KMS-11 (cell line): Measurements from ENCODE around the gene ZSCAN5A.

Experiments
- H2AFZ ChIP-seq: fragments of 200-600 bp; sonication (generic); 2 replicates; pipeline ENCODE4 v1.6.1; 2016; ENCODE audit warnings: antibody characterized with exemption, mixed run types, low read depth
- H3K27ac ChIP-seq: fragments of 200-600 bp; sonication (generic); 2 replicates; pipeline ENCODE4 v1.6.1; 2016; ENCODE audit warnings: mild to moderate bottlenecking, mixed run types
- H3K27me3 ChIP-seq: fragments of 200-600 bp; sonication (generic); 2 replicates; pipeline ENCODE4 v1.6.1; 2017; ENCODE audit warnings: mild to moderate bottlenecking, low read depth, mixed run types, moderate library complexity; ENCODE audit not compliant: insufficient read depth
- H3K36me3 ChIP-seq: fragments of 200-600 bp; sonication (generic); 2 replicates; pipeline ENCODE4 v1.6.1; 2017; ENCODE audit warnings: mild to moderate bottlenecking, mixed run types; ENCODE audit not compliant: insufficient read depth
- H3K4me1 ChIP-seq: fragments of 200-600 bp; sonication (generic); 2 replicates; pipeline ENCODE4 v1.6.1; 2016; ENCODE audit warnings: mild to moderate bottlenecking, low read depth, mixed run types; ENCODE audit not compliant: poor library complexity, severe bottlenecking
- H3K4me2 ChIP-seq: fragments of 200-600 bp; sonication (generic); 2 replicates; pipeline ENCODE4 v1.7.0; 2016; ENCODE audit warnings: mild to moderate bottlenecking, mixed run types
- H3K4me3 ChIP-seq: fragments of 200-600 bp; sonication (generic); IDR thresholded peaks from 2 replicates; pipeline ENCODE4 v1.6.1; 2017; ENCODE audit warnings: low read depth, low read length, mixed read lengths; ENCODE audit not compliant: insufficient read depth
- H3K79me2 ChIP-seq: fragments of 200-600 bp; sonication (generic); 2 replicates; pipeline ENCODE4 v1.6.1; 2016; ENCODE audit warnings: low read depth, mixed run types; ENCODE audit not compliant: insufficient read depth
- H3K9ac ChIP-seq: fragments of 200-600 bp; sonication (generic); 2 replicates; pipeline ENCODE4 v1.6.1; 2016; ENCODE audit warnings: mild to moderate bottlenecking, mixed run types
- H4K20me1 ChIP-seq: fragments of 200-600 bp; sonication (generic); 2 replicates; pipeline ENCODE4 v1.6.1; 2016; ENCODE audit warnings: mild to moderate bottlenecking, mixed run types; ENCODE audit not compliant: insufficient read depth
- TF ChIP-seq, protein P1 (sequence below): fragments of 200-600 bp; sonication (generic); conservative IDR thresholded peaks from 2 replicates; pipeline ENCODE4 v1.6.1; 2017; ENCODE audit warnings: low read depth, mild to moderate bottlenecking, antibody characterized with exemption, low read length, moderate library complexity, mixed read lengths

The ZSCAN5A gene

GRCh38 chr19:56282809-56283208 lies 31.8 kb downstream of the ZSCAN5A start:
- no peaks in the 10 kb centered on the region for H3K36me3 ChIP-seq
- no peaks in the 10 kb centered on the region for H3K27me3 ChIP-seq
- no peaks in the 10 kb centered on the region for H3K79me2 ChIP-seq
- no peak overlapping the region for H2AFZ ChIP-seq
- H3K4me2 ChIP-seq = no peak overlapping the region
- H3K4me3 ChIP-seq = no peak overlapping the region
- no peak overlapping the region for H3K27ac ChIP-seq
- TF ChIP-seq, protein P1, sequence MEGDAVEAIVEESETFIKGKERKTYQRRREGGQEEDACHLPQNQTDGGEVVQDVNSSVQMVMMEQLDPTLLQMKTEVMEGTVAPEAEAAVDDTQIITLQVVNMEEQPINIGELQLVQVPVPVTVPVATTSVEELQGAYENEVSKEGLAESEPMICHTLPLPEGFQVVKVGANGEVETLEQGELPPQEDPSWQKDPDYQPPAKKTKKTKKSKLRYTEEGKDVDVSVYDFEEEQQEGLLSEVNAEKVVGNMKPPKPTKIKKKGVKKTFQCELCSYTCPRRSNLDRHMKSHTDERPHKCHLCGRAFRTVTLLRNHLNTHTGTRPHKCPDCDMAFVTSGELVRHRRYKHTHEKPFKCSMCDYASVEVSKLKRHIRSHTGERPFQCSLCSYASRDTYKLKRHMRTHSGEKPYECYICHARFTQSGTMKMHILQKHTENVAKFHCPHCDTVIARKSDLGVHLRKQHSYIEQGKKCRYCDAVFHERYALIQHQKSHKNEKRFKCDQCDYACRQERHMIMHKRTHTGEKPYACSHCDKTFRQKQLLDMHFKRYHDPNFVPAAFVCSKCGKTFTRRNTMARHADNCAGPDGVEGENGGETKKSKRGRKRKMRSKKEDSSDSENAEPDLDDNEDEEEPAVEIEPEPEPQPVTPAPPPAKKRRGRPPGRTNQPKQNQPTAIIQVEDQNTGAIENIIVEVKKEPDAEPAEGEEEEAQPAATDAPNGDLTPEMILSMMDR = no peak
- H4K20me1 ChIP-seq = no peaks in the 10 kb centered on the region
- no peak overlapping the region for H3K9ac ChIP-seq
- H3K4me1 ChIP-seq = no peaks in the 10 kb centered on the region

GRCh38 chr19:56273563-56274117 lies 41.0 kb downstream of the ZSCAN5A start:
- no peaks in the 10 kb centered on the region for H3K4me1 ChIP-seq
- H3K27ac ChIP-seq = no peak overlapping the region
- H4K20me1 ChIP-seq = no peaks in the 10 kb centered on the region
- H3K36me3 ChIP-seq = no peaks in the 10 kb centered on the region
- no peak overlapping the region for H3K4me3 ChIP-seq
- no peak overlapping the region for H3K4me2 ChIP-seq
- H3K9ac ChIP-seq = no peak overlapping the region
- no peak overlapping the region for H2AFZ ChIP-seq
- TF ChIP-seq, protein P1 = no peak
- H3K79me2 ChIP-seq = no peaks in the 10 kb centered on the region
- no peaks in the 10 kb centered on the region for H3K27me3 ChIP-seq

GRCh38 chr19:56272161-56272798 lies 42.4 kb downstream of the ZSCAN5A start, which contains the start of gene EDDM13:
Gene EDDM13 (plus strand): TSS chr19:56272748. CDS start chr19:56272835, 87 bp downstream.
- H3K27ac ChIP-seq = no peak within 1 kb of the TSS
- H3K79me2 ChIP-seq = no peaks in the 10 kb centered on the region
- no peak within 1 kb of the TSS for H2AFZ ChIP-seq
- no peaks in the 10 kb centered on the region for H3K27me3 ChIP-seq
- H3K9ac ChIP-seq = no peak within 1 kb of the TSS
- no peak within 1 kb of the TSS for H3K4me2 ChIP-seq
- H3K4me3 ChIP-seq = no peak within 1 kb of the TSS
- H3K4me1 ChIP-seq = no peaks in the 10 kb centered on the region
- no peaks in the 10 kb centered on the region for H4K20me1 ChIP-seq
- H3K36me3 ChIP-seq = no peaks in the 10 kb centered on the region
- TF ChIP-seq, protein P1 = no peak

- no peaks in the 10 kb centered on the region for H3K36me3 ChIP-seq
- TF ChIP-seq, protein P1 = no peak
- H3K4me3 ChIP-seq = no peak overlapping the region
- no peak overlapping the region for H3K9ac ChIP-seq
- no peak overlapping the region for H3K4me2 ChIP-seq
- no peak overlapping the region for H2AFZ ChIP-seq
- no peaks in the 10 kb centered on the region for H3K79me2 ChIP-seq
- H3K4me1 ChIP-seq = no peaks in the 10 kb centered on the region
- H3K27ac ChIP-seq = no peak overlapping the region
- no peaks in the 10 kb centered on the region for H3K27me3 ChIP-seq
- H4K20me1 ChIP-seq = no peaks in the 10 kb centered on the region
Observed at GRCh38 chr19:56271151-56271550, 43.5 kb downstream of the ZSCAN5A start.
